Dendritic cell treated with granulocyte-macrophage colony-stimulating factor and Interleukin-4, amounts not matched to agents 40 ng/mL and 50 ng/mL, for 4 days (primary cell): ENCODE data around the gene ARHGAP25.

Experiments used
- H3K27ac Mint-ChIP-seq: one replicate; pipeline ENCODE4 v1.8.0; 2022; ENCODE audit warnings: mild to moderate bottlenecking, mixed read lengths
- H3K27me3 Mint-ChIP-seq: one replicate; pipeline ENCODE4 v1.8.0; 2022; ENCODE audit warnings: mild to moderate bottlenecking, mixed read lengths
- H3K36me3 Mint-ChIP-seq: one replicate; pipeline ENCODE4 v1.8.0; 2022; ENCODE audit warnings: low read depth, mixed read lengths
- H3K4me1 Mint-ChIP-seq: one replicate; pipeline ENCODE4 v1.8.0; 2022; ENCODE audit warnings: low read depth, mixed read lengths
- H3K4me3 Mint-ChIP-seq: one replicate; pipeline ENCODE4 v1.8.0; 2022; ENCODE audit warnings: mild to moderate bottlenecking, moderate library complexity, mixed read lengths
- H3K9me3 Mint-ChIP-seq: one replicate; pipeline ENCODE4 v1.8.0; 2022; ENCODE audit warnings: mixed read lengths
- intact Hi-C: fragments of 100-400 bp; cut with micrococcal nuclease; formaldehyde crosslinking; loops from one replicate; pipeline ENCODE4 v1.15.0; 2022

The ARHGAP25 gene

GRCh38 chr2:68734688-68735525 is at the start of gene ARHGAP25:
TSS of gene ARHGAP25 (plus strand) at chr2:68734811. CDS start at chr2:68735200, 389 bp downstream.
- Mint-ChIP-seq H3K27ac (no peak within 1 kb of the TSS), H3K9me3 (no peaks in the 10 kb centered on the region), H3K4me3 (no peak within 1 kb of the TSS), H3K27me3 (no peaks in the 10 kb centered on the region), H3K36me3 (peaks cover 35% of the 10 kb centered on the region), H3K4me1 (peaks cover 17% of the 10 kb centered on the region)
- intact Hi-C loops = no loop called here

GRCh38 chr2:68686178-68686577 is 48.4 kb upstream of the ARHGAP25 start:
- H3K27me3 Mint-ChIP-seq = no peaks in the 10 kb centered on the region
- peaks cover 9% of the 10 kb centered on the region for H3K9me3 Mint-ChIP-seq
- no peaks in the 10 kb centered on the region for H3K36me3 Mint-ChIP-seq
- intact Hi-C loops = no loop called here
- no peak overlapping the region for H3K4me3 Mint-ChIP-seq
- H3K4me1 Mint-ChIP-seq = peaks cover 24% of the 10 kb centered on the region
- peak overlapping the region; percentile 26 for H3K27ac Mint-ChIP-seq

- H3K27ac Mint-ChIP-seq = no peak overlapping the region
These were observed 47.6 kb upstream of the ARHGAP25 start for GRCh38 chr2:68687018-68687417.

GRCh38 chr2:68689553-68690537 is 44.8 kb upstream of the ARHGAP25 start:
- Mint-ChIP-seq H3K27ac (peak overlapping the region; percentile 87), H3K9me3 (no peaks in the 10 kb centered on the region), H3K4me1 (peaks cover 56% of the 10 kb centered on the region), H3K36me3 (no peaks in the 10 kb centered on the region), H3K4me3 (peak overlapping the region; percentile 57), H3K27me3 (no peaks in the 10 kb centered on the region)
- intact Hi-C loops = loop anchor here (5.0 kb wide), 1 partner anchor 223 kb away; the partner anchor contains the start of genes APLF and FBXO48

More at GRCh38 chr2:68687018-68687417, 47.6 kb upstream of the ARHGAP25 start:
- no peaks in the 10 kb centered on the region for H3K36me3 Mint-ChIP-seq
- H3K27me3 Mint-ChIP-seq = no peaks in the 10 kb centered on the region
- intact Hi-C loops = no loop called here
- peaks cover 32% of the 10 kb centered on the region for H3K4me1 Mint-ChIP-seq
- H3K9me3 Mint-ChIP-seq = peaks cover under 1% of the 10 kb centered on the region
- H3K4me3 Mint-ChIP-seq = no peak overlapping the region

GRCh38 chr2:68690851-68691250 is 43.8 kb upstream of the ARHGAP25 start:
- Mint-ChIP-seq H3K9me3 (no peaks in the 10 kb centered on the region), H3K4me1 (peaks cover 64% of the 10 kb centered on the region), H3K4me3 (peak overlapping the region; percentile 57), H3K27ac (peak overlapping the region; percentile 87), H3K36me3 (no peaks in the 10 kb centered on the region), H3K27me3 (no peaks in the 10 kb centered on the region)
- intact Hi-C loops = loop anchor here (5.0 kb wide), 1 partner anchor 224 kb away; the partner anchor contains the start of genes APLF and FBXO48

GRCh38 chr2:68692511-68692910 is 42.1 kb upstream of the ARHGAP25 start:
- no peak overlapping the region for H3K4me3 Mint-ChIP-seq
- peaks cover 73% of the 10 kb centered on the region for H3K4me1 Mint-ChIP-seq
- intact Hi-C loops = loop anchor here (5.0 kb wide), 1 partner anchor 225 kb away; the partner anchor contains the start of genes APLF and FBXO48
- peak overlapping the region; percentile 77 for H3K27ac Mint-ChIP-seq
- no peaks in the 10 kb centered on the region for H3K9me3 Mint-ChIP-seq
- no peaks in the 10 kb centered on the region for H3K36me3 Mint-ChIP-seq
- H3K27me3 Mint-ChIP-seq = no peaks in the 10 kb centered on the region

- Mint-ChIP-seq H3K4me1 (peaks cover 80% of the 10 kb centered on the region), H3K27me3 (no peaks in the 10 kb centered on the region), H3K4me3 (no peak overlapping the region), H3K9me3 (no peaks in the 10 kb centered on the region), H3K27ac (no peak overlapping the region), H3K36me3 (no peaks in the 10 kb centered on the region)
- intact Hi-C loops = loop anchor here (5.0 kb wide), 1 partner anchor 227 kb away; the partner anchor contains the start of genes APLF and FBXO48
These were observed 40.7 kb upstream of the ARHGAP25 start for GRCh38 chr2:68693951-68694350.

GRCh38 chr2:68695971-68696370 is 38.6 kb upstream of the ARHGAP25 start:
- no peaks in the 10 kb centered on the region for H3K27me3 Mint-ChIP-seq
- no peak overlapping the region for H3K4me3 Mint-ChIP-seq
- intact Hi-C loops = no loop called here
- H3K9me3 Mint-ChIP-seq = peaks cover 6% of the 10 kb centered on the region
- peak overlapping the region; percentile 62 for H3K27ac Mint-ChIP-seq
- peaks cover 7% of the 10 kb centered on the region for H3K36me3 Mint-ChIP-seq
- H3K4me1 Mint-ChIP-seq = peaks cover 68% of the 10 kb centered on the region

- H3K4me3 Mint-ChIP-seq = no peak overlapping the region
- peaks cover 6% of the 10 kb centered on the region for H3K9me3 Mint-ChIP-seq
- peaks cover 7% of the 10 kb centered on the region for H3K36me3 Mint-ChIP-seq
- peaks cover 65% of the 10 kb centered on the region for H3K4me1 Mint-ChIP-seq
- peak overlapping the region; percentile 62 for H3K27ac Mint-ChIP-seq
- intact Hi-C loops = no loop called here
- no peaks in the 10 kb centered on the region for H3K27me3 Mint-ChIP-seq
These were observed 38.1 kb upstream of the ARHGAP25 start for GRCh38 chr2:68696554-68696953.

GRCh38 chr2:68698567-68699377 is 35.8 kb upstream of the ARHGAP25 start:
- H3K27ac Mint-ChIP-seq = peak overlapping the region; percentile 83
- no peak overlapping the region for H3K4me3 Mint-ChIP-seq
- peaks cover 45% of the 10 kb centered on the region for H3K4me1 Mint-ChIP-seq
- intact Hi-C loops = no loop called here
- H3K9me3 Mint-ChIP-seq = peaks cover 6% of the 10 kb centered on the region
- H3K36me3 Mint-ChIP-seq = peaks cover 7% of the 10 kb centered on the region
- no peaks in the 10 kb centered on the region for H3K27me3 Mint-ChIP-seq

- Mint-ChIP-seq H3K4me1 (peaks cover 32% of the 10 kb centered on the region), H3K27me3 (no peaks in the 10 kb centered on the region), H3K36me3 (peaks cover 7% of the 10 kb centered on the region), H3K27ac (no peak overlapping the region), H3K4me3 (no peak overlapping the region), H3K9me3 (peaks cover 6% of the 10 kb centered on the region)
- intact Hi-C loops = no loop called here
These were observed 34.1 kb upstream of the ARHGAP25 start for GRCh38 chr2:68700560-68700959.

GRCh38 chr2:68706637-68707036 is 28.0 kb upstream of the ARHGAP25 start:
- no peaks in the 10 kb centered on the region for H3K36me3 Mint-ChIP-seq

GRCh38 chr2:68708629-68709028 is 26.0 kb upstream of the ARHGAP25 start:
- Mint-ChIP-seq H3K36me3 (no peaks in the 10 kb centered on the region), H3K4me3 (no peak overlapping the region), H3K4me1 (peaks cover 26% of the 10 kb centered on the region), H3K27ac (no peak overlapping the region), H3K9me3 (no peaks in the 10 kb centered on the region), H3K27me3 (no peaks in the 10 kb centered on the region)
- intact Hi-C loops = loop anchor here (1.0 to 5.0 kb wide), 4 partner anchors 44 to 217 kb away; no protein-coding TSS in a partner anchor

More at GRCh38 chr2:68706637-68707036, 28.0 kb upstream of the ARHGAP25 start:
- intact Hi-C loops = loop anchor here (5.0 kb wide), 2 partner anchors 46 to 201 kb away; no protein-coding TSS in a partner anchor
- Mint-ChIP-seq H3K27me3 (no peaks in the 10 kb centered on the region), H3K27ac (no peak overlapping the region), H3K9me3 (no peaks in the 10 kb centered on the region), H3K4me3 (no peak overlapping the region), H3K4me1 (peaks cover 17% of the 10 kb centered on the region)
